Endothelial cell of umbilical vein (primary cell): ENCODE data around the gene SAMD14. TPM values are rescaled to one million over a fixed set of nuclear protein-coding genes. Genes with fewer than 3 reads are reported as not detected.
A peak's percentile ranks its signal among the peaks of the same experiment; 100 is the strongest.

Experiments
- BruUV-seq: library from RNA; stranded (reverse); fragments of 400-500 nt; replicated peaks from 2 replicates; lab custom pipeline; 2021; lab: Mats Ljungman, UMichigan
- CTCF ChIA-PET: fragments of 300-600, 350-600 bp; sonication (Branson Sonifier 250); formaldehyde crosslinking; loops from one replicate; lab custom pipeline; 2021; ENCODE audit warnings: antibody characterized with exemption, inconsistent platforms; lab: Charles Lee
- POLR2A ChIA-PET: fragments of 300-600, 350-600 bp; sonication (Branson Sonifier 250); formaldehyde crosslinking; loops from one replicate; lab custom pipeline; 2021; ENCODE audit warnings: antibody characterized with exemption, inconsistent platforms; lab: Charles Lee
- DNase-seq: peaks from one replicate; pipeline ENCODE4 v3.0.0-alpha.2; 2011; ENCODE audit warnings: low read depth, low spot score
- FAIRE-seq: peaks from 2 replicates; lab custom pipeline; 2011; peaks lifted over from hg19 to GRCh38; lab: Jason Lieb, UNC
- H2AFZ ChIP-seq: 2 replicates; pipeline ENCODE4 v1.6.0; 2012; ENCODE audit warnings: low read depth, low read length, control low read depth, inconsistent platforms
- H3K27ac ChIP-seq: 2 replicates; pipeline ENCODE4 v1.5.1; 2011; ENCODE audit warnings: low read depth, mild to moderate bottlenecking, control low read depth, low read length, moderate library complexity; ENCODE audit not compliant: insufficient read depth
- H3K27me3 ChIP-seq, 2 experiments: 2 replicates each; pipeline versions ENCODE4 v1.6.0 to v1.6.1; 2011; ENCODE audit warnings: low read length in 2 of 2, mixed read lengths in 1 of 2; ENCODE audit not compliant: control insufficient read depth in 2 of 2, insufficient read depth in 2 of 2
- H3K36me3 ChIP-seq, 2 experiments: 2 replicates in 1 of 2; 3 replicates in 1 of 2; pipeline ENCODE4 v1.5.1; 2011; ENCODE audit warnings: low read length in 2 of 2, mild to moderate bottlenecking in 1 of 2, moderate library complexity in 1 of 2; ENCODE audit not compliant: control insufficient read depth in 2 of 2, insufficient read depth in 2 of 2; ENCODE audit errors: extremely low read depth in 1 of 2
- H3K4me1 ChIP-seq: 3 replicates; pipeline ENCODE4 v1.5.1; 2011; ENCODE audit warnings: mild to moderate bottlenecking, low read length; ENCODE audit not compliant: control insufficient read depth, insufficient read depth; ENCODE audit errors: extremely low read depth
- H3K4me2 ChIP-seq: 2 replicates; pipeline ENCODE4 v1.6.1; 2011; ENCODE audit warnings: low read length, control low read depth, mixed read lengths; ENCODE audit not compliant: insufficient read depth
- H3K4me3 ChIP-seq, 3 experiments: fragments of 200-600 bp in 1 of 3; sonication (generic), shearing (Covaris generic) in 1 of 3; replicated peaks in 1 of 3; 2 replicates each; pipeline ENCODE4 v1.5.1; 2011 to 2016; ENCODE audit warnings: control low read depth in 3 of 3, low read length in 3 of 3, mild to moderate bottlenecking in 2 of 3, inconsistent platforms in 1 of 3, low read depth in 1 of 3, moderate library complexity in 1 of 3; ENCODE audit not compliant: insufficient read depth in 1 of 3
- H3K79me2 ChIP-seq: 2 replicates; pipeline ENCODE4 v1.6.0; 2012; ENCODE audit warnings: low read length, inconsistent platforms; ENCODE audit not compliant: control insufficient read depth, insufficient read depth
- H3K9ac ChIP-seq: replicated peaks from 2 replicates; pipeline ENCODE3; 2011; ENCODE audit warnings: low read length, control low read depth; ENCODE audit not compliant: insufficient read depth; ENCODE audit errors: extremely low read depth
- H3K9me1 ChIP-seq: replicated peaks from 3 replicates; pipeline ENCODE4 v1.6.0; 2011; ENCODE audit warnings: mild to moderate bottlenecking, low read length; ENCODE audit not compliant: control insufficient read depth, insufficient read depth; ENCODE audit errors: extremely low read depth
- H3K9me3 ChIP-seq: replicated peaks from 2 replicates; pipeline ENCODE4 v1.5.1; 2012; ENCODE audit warnings: low read length, inconsistent platforms; ENCODE audit not compliant: control insufficient read depth, insufficient read depth
- H4K20me1 ChIP-seq: replicated peaks from 2 replicates; pipeline ENCODE3; 2011; ENCODE audit warnings: mild to moderate bottlenecking, low read length; ENCODE audit not compliant: control insufficient read depth, insufficient read depth; ENCODE audit errors: extremely low read depth
- CTCF ChIP-seq, 2 donors: IDR thresholded peaks; 1 replicate in 1 of 2; 2 replicates in 1 of 2; pipeline ENCODE4 v1.5.1; 2011; ENCODE audit warnings: low read length in 2 of 2, mild to moderate bottlenecking in 2 of 2, moderate library complexity in 2 of 2, control low read depth in 1 of 2, inconsistent platforms in 1 of 2, low read depth in 1 of 2; ENCODE audit not compliant: insufficient read depth in 1 of 2; ENCODE audit errors: extremely low read depth in 1 of 2
- EZH2 ChIP-seq: IDR thresholded peaks from 2 replicates; pipeline ENCODE4 v1.6.1; 2012; ENCODE audit warnings: borderline replicate concordance, low read depth, mild to moderate bottlenecking, moderate library complexity, low read length, inconsistent platforms; ENCODE audit not compliant: severe bottlenecking
- JUN ChIP-seq: IDR thresholded peaks from 2 replicates; pipeline ENCODE4 v1.6.1; 2011; ENCODE audit warnings: borderline replicate concordance, low read depth; ENCODE audit not compliant: insufficient read length, insufficient read depth
- dilution Hi-C: fragments of 300-500 bp; cut with MboI; formaldehyde crosslinking; loops from one replicate; pipeline ENCODE4 v1.15.0; 2019; ENCODE audit warnings: low sequenced_read_pairs; ENCODE audit not compliant: extremely low pct_ligation_motif_present
- intact Hi-C: fragments of 100-400 bp; cut with micrococcal nuclease; formaldehyde crosslinking; loops from one replicate; pipeline ENCODE4 v1.10.0; 2022
- polyA plus RNA-seq, 4 experiments: library from polyadenylated mRNA; depleted of rRNA in 3 of 4; stranded (reverse) in 3 of 4; unstranded in 1 of 4; fragments of >200 nt; gene quantifications; 2 replicates each; pipeline versions ENCODE4 v1.2.1 to v1.2.3, GENCODE V29; 2011 to 2012; ENCODE audit warnings: missing spikeins in 1 of 4
- total RNA-seq: library from RNA; stranded (reverse); gene quantifications from 2 replicates; pipeline ENCODE4 v1.2.3, GENCODE V29; 2021

SAMD14 gene
- total and polyA plus RNA-seq, 2 donors (not counting 3 experiments of a cell fraction or from before 2014, with no cell fraction given), result 6.8 to 15.6 TPM

GRCh38 chr17:50087912-50088405, 42.0 kb downstream of the SAMD14 start:
- BruUV-seq, result no TSS peak
- TF ChIP-seq CTCF (IDR thresholded peaks at IDR 0.05; ENCODE audit: extremely low read depth in 1 of 2, insufficient read depth in 1 of 2, low read depth in 1 of 2, low read length in 2 of 2) (no peak), JUN (no peak), EZH2 (no peak)
- CTCF ChIA-PET, result interaction anchor here (0.6 to 2.9 kb wide), 27 partner anchors 10 to 531 kb away, joined by 3 to 88 read pairs (median 4); partner anchors contain the start of genes DLX3 and ITGA3
- peaks cover 0 to 18% of the 10 kb centered on the region in 2 experiments for H3K36me3 ChIP-seq
- no peak overlapping the region for H3K9ac ChIP-seq
- no peaks in the 10 kb centered on the region for H3K27me3 ChIP-seq
- intact Hi-C loops (loop anchor here (1.0 to 2.0 kb wide), 4 partner anchors 33 to 227 kb away; no protein-coding TSS in a partner anchor), dilution Hi-C loops (no loop called here)
- no peak overlapping the region for H2AFZ ChIP-seq
- H3K4me2 ChIP-seq, result no peak overlapping the region
- no peaks in the 10 kb centered on the region for H4K20me1 ChIP-seq
- no peak for DNase-seq
- no peaks in the 10 kb centered on the region for H3K79me2 ChIP-seq
- H3K4me1 ChIP-seq, result no peaks in the 10 kb centered on the region
- no peak overlapping the region for H3K4me3 ChIP-seq
- FAIRE-seq, result no peak
- H3K9me3 ChIP-seq, result no peaks in the 10 kb centered on the region
- no peaks in the 10 kb centered on the region for H3K9me1 ChIP-seq
- POLR2A ChIA-PET, result no interaction called here
- H3K27ac ChIP-seq, result no peak overlapping the region

- Histone ChIP-seq H3K27ac (no peak overlapping the region), H3K9me3 (no peaks in the 10 kb centered on the region), H3K4me2 (no peak overlapping the region), H3K36me3 (peaks cover 4 to 18% of the 10 kb centered on the region in 2 experiments), H4K20me1 (no peaks in the 10 kb centered on the region), H3K27me3 (no peaks in the 10 kb centered on the region), H3K9me1 (no peaks in the 10 kb centered on the region), H2AFZ (no peak overlapping the region), H3K79me2 (no peaks in the 10 kb centered on the region), H3K4me3 (no peak overlapping the region), H3K9ac (no peak overlapping the region), H3K4me1 (no peaks in the 10 kb centered on the region)
- DNase-seq, result peak; percentile 64
- CTCF ChIA-PET, result interaction anchor here (0.6 to 2.9 kb wide), 27 partner anchors 10 to 530 kb away, joined by 3 to 88 read pairs (median 4); partner anchors contain the start of genes DLX3 and ITGA3
- FAIRE-seq, result peak; percentile 92
- POLR2A ChIA-PET, result no interaction called here
- dilution Hi-C loops, result no loop called here
- BruUV-seq, result no TSS peak
- intact Hi-C loops, result loop anchor here (1.0 to 2.0 kb wide), 4 partner anchors 32 to 227 kb away; no protein-coding TSS in a partner anchor
- no peak for TF ChIP-seq JUN
- peak; percentile 96 for TF ChIP-seq CTCF (IDR thresholded peaks at IDR 0.05; ENCODE audit: extremely low read depth in 1 of 2, insufficient read depth in 1 of 2, low read depth in 1 of 2, low read length in 2 of 2)
These were observed 42.6 kb downstream of the SAMD14 start for GRCh38 chr17:50087246-50087911.
